ENCODE measurements around the gene ZNF319.

The ZNF319 gene

GRCh38 chr16:57999971-58000705 is at the start of gene ZNF319:
Gene ZNF319, minus strand, starts transcription at chr16:58000672. Its CDS starts 2,407 bp downstream, at chr16:57998265.
- DNase-seq (ENCODE audit: low read depth, low spot score) = no peak

DNA sequence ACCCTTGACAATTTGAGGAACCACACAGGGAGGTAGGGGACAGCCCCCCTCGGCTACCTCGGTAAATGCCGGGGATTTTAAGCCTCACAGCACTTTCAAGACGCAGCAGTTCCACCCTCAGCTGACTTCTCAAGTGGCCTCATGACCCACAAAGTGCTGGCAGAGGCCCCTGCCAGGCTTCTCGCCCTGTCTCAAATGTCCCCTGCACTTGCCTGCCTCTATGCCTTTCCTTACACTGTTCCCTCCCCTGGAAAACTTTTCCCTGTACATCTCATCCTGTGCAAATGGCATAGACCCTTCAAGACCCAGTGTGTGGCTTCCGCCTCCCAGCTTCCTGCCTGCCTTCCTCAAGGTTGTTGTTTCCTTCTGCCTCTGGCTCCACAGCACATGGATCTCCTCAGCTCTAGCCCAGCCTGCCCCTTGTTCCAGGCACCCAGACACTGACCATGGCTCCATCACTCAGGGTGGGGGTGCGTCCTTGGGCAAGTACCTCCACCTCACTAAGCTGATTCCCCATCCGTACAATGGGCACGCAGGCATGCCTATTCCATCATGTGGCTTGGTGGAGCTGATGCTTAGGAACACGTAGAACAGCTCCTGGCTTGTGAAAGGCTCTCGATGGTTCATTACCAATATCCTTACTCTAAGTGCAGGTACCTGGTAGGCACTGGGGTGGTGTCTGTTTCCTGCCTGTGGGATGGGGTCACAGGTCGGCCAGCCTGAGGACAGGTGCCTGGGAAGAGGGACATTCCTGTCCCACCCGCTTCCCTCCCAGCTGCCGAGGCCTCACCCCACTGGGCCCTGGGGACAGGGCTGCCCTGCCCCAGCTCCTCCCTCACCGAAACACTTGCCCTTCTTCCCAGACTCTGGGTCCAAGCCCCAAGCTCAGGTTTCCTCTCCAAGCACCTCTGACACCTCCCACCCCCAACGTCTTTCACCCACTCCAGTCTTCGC is 49.0 kb upstream of the ZNF319 start:
- DNase-seq (ENCODE audit: low read depth, low spot score) = no peak

DNA sequence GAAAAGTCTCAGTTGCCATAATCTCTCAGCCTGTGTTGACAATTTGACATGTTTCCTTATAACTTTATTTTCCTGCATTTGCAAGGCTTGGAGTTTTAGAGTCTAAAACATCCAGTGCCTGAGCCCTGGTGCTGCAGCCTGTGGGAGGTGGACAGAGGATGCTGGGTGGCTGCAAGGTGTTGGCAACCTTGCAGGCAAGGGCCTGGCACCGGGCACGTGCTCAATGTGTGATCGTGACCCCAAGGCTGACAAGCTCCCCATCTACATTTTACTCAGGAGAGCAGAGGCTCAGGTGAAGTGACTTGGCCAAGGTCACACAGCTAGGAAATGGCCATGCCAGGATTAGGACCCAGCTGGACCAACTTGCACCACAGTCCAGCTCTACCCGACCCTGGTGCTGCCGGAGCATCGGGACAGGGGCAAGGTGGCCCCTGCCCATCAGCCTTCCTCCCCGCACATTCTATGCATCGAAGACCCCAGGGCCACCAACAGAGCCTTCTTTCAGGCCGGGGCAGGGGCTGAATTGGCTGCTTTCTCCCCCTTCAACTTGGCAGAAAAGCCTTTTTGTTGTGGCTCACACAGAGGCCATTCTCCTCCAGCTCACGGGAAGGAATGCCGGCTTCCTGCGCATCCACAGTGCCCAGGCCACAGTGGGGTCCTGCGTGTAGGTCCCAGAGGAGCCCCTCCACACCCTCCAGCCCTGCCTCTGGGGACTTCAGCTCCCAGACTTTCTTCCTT is 48.2 kb upstream of the ZNF319 start:
- DNase-seq (ENCODE audit: low read depth, low spot score) = no peak

DNA sequence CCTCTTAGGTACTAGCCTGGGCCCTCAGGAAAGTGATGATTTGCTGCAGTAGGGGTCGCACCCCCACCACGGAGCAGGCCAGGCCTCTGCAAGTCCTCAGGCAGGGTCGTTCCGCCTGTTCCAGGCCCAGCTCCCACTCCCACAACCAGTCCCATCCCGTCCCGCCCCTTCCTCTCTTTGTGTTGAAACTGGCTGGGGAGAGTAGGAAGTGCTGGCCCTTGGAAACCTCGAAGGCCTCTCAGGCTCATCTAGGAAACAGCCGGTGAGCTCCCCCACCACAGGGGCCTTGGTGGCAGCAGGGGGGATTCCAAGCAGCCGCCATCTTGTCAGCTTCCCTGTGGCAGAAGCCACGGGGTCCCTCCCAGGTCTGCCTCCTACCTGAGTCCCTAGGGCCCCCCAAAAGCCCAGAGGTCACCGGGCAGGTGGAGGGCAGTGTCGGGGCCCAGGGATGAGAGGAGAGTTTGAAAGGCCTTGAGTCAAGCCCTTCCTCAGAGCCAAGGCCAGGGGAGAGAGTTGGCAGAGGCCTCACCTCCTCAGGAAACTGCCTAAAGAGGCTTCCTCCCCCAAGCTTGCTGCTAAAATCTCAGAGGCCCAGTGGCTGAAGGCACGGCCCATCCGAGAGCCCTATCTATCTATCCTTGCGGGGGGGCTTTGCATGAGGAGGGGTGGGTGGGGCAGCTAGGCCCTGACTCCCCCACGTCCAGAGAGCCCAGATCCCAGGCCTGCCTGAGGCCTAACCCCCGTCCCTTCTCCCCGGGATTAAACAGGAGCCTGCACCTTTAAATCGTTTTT is 47.3 kb upstream of the ZNF319 start:
- DNase-seq (ENCODE audit: low read depth, low spot score) = no peak

GRCh38 chr16:58046936-58047335 is 46.5 kb upstream of the ZNF319 start:
- DNase-seq (ENCODE audit: low read depth, low spot score) = no peak

- DNase-seq (ENCODE audit: low read depth, low spot score) = no peak
These were observed 45.8 kb upstream of the ZNF319 start for GRCh38 chr16:58046054-58046881.

GRCh38 chr16:58045096-58045495 is 44.6 kb upstream of the ZNF319 start:
- no peak for DNase-seq (ENCODE audit: low read depth, low spot score)

- DNase-seq (ENCODE audit: low read depth, low spot score) = no peak
These were observed 44.0 kb upstream of the ZNF319 start for GRCh38 chr16:58044266-58045019.

DNA sequence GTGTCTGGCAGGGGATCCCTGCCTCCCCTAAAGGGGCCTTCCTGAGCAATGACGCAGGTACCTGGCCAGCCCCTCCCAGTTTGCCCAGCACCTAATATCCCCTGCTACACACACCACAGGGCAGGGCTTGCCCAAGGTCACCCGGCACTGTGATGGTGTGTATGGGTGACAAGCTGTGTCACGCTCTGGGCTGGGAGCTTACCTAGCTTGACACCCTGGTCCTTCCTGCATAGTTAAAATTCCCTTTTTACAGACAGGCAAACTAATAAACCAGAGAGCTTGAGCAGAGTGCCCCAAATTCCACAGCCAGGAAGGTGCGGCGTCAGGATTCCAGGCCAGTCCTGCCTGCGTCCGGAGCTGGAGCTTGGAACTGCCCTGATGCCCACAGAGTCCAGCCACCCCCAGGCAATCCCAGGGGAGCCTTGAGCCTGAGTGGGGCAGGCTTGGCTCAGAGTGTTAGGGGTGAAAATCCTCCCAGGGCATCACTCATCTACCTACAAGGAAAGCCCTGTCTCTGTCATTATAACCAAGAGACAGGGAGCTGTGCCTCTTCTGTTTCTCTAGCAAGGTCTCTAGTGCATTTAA is 43.2 kb upstream of the ZNF319 start:
- no peak for DNase-seq (ENCODE audit: low read depth, low spot score)

DNA sequence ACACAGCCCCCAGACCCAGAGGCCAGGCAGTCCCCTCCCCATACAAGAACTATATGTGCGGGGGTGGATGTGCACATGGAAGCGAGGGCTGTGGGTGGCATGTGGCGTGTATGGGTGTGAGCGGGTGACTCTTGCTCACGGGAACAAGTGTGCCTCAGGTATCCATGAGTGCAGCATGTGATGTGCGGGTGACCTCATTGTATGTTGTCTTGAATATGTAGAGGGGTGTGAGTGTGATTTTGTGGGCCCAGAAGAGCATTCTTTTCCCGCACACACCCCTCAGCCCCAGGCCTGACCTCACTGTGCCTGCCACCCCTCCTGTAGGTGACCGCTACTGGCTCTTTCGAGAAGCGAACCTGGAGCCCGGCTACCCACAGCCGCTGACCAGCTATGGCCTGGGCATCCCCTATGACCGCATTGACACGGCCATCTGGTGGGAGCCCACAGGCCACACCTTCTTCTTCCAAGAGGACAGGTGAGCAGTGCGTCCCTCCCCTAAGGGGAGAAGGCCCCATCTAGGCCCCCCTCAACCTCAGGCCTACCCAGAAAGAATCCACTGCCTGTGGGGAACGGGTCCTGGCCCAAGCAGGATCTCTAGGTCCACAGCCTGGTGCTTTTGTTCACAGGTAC is 42.5 kb upstream of the ZNF319 start:
- DNase-seq (ENCODE audit: low read depth, low spot score) = no peak

DNA sequence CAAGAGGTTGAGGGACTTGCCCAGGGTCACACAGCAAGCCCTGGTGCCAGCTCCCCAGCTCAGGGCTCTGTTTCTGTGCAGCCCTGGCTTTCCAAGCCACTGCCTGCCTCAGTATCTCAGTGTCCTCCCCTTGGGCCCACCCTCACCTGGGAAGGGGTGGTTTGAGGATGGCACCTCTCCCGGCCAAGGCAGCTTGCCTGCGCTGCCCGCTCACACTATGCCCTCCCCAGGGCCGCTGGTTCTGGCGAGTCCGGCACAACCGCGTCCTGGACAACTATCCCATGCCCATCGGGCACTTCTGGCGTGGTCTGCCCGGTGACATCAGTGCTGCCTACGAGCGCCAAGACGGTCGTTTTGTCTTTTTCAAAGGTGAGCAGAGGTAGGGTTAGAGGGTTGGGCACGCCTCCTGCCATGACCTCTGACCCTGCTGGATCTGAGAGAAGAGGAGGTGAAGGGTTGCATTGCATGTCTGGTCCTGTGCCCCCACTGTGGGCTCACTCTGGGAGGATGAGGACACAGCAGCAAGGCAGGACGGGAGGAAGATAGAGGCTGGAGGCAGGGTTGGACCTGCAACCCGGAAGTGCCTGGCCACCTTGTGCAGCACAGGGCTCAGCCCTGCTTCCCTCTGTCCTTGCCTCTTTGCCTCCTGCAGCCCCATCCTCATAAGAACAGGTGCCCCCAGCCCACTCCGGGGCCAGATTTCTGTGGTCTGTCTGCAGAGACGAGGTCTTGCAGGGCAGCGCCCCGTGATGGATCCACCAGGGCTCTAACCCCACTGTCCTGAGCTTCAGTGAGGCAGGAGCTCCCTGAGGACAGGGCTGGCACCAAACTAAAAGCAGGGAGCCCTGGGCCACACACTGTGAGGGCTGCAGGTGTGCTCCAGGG is 41.8 kb upstream of the ZNF319 start:
- DNase-seq (ENCODE audit: low read depth, low spot score) = no peak

DNA sequence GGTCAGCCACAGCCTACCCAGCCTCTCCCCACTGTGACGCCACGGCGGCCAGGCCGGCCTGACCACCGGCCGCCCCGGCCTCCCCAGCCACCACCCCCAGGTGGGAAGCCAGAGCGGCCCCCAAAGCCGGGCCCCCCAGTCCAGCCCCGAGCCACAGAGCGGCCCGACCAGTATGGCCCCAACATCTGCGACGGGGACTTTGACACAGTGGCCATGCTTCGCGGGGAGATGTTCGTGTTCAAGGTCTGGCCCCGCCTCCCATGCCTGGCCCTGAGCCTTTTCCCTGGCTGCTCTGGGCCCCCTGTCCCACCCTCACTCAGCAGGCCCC is 41.1 kb upstream of the ZNF319 start:
- no peak for DNase-seq (ENCODE audit: low read depth, low spot score)

- DNase-seq (ENCODE audit: low read depth, low spot score) = no peak
These were observed 40.6 kb upstream of the ZNF319 start for GRCh38 chr16:58040945-58041627.

- DNase-seq (ENCODE audit: low read depth, low spot score) = no peak
These were observed 40.0 kb upstream of the ZNF319 start for GRCh38 chr16:58040496-58040846.

- no peak for DNase-seq (ENCODE audit: low read depth, low spot score)
These were observed 39.5 kb upstream of the ZNF319 start for GRCh38 chr16:58039829-58040495.

- DNase-seq (ENCODE audit: low read depth, low spot score) = no peak
These were observed 37.8 kb upstream of the ZNF319 start for GRCh38 chr16:58038219-58038641.

Data from smooth muscle cell of the brain vasculature (primary cell).